HepG2 (cell line): Measurements from ENCODE around the gene CKS2. TPM values are rescaled to one million over a fixed set of nuclear protein-coding genes. Genes with fewer than 3 reads are reported as not detected.
A peak's percentile ranks its signal among the peaks of the same experiment; 100 is the strongest.

Experiments
- ATF7-NPFF ChIP-seq: sonication (generic); formaldehyde crosslinking; IDR thresholded peaks from 2 replicates; pipeline ENCODE4 v1.8.1; 2023; ENCODE audit warnings: mild to moderate bottlenecking, low read depth, missing genetic modification reagents, moderate library complexity
- CCDC6 ChIP-seq: sonication (generic); formaldehyde crosslinking; IDR thresholded peaks from 2 replicates; pipeline ENCODE4 v1.8.1; 2022; ENCODE audit warnings: mild to moderate bottlenecking, missing genetic modification reagents, moderate library complexity
- CHCHD3 ChIP-seq: sonication (generic); formaldehyde crosslinking; IDR thresholded peaks from 2 replicates; pipeline ENCODE4 v1.8.0; 2022; ENCODE audit warnings: mild to moderate bottlenecking, missing genetic modification reagents, moderate library complexity
- CSRNP2 ChIP-seq: sonication (generic); formaldehyde crosslinking; conservative IDR thresholded peaks from 2 replicates; pipeline ENCODE4 v1.8.0; 2022; ENCODE audit warnings: low read depth, missing genetic modification reagents
- FOXO4 ChIP-seq: sonication (generic); formaldehyde crosslinking; conservative IDR thresholded peaks from 2 replicates; pipeline ENCODE4 v1.8.1; 2023; ENCODE audit warnings: missing genetic modification reagents
- IKZF1 ChIP-seq: fragments of 450-650 bp; IDR thresholded peaks from 2 replicates; pipeline ENCODE4 v1.7.1; 2016
- MAZ ChIP-seq, 2 experiments: sonication (generic) in 1 of 2; formaldehyde crosslinking in 1 of 2; IDR thresholded peaks; 2 replicates each; pipeline versions ENCODE4 v1.5.0 to v1.6.1; 2012 to 2020; ENCODE audit warnings: low read depth in 2 of 2, mild to moderate bottlenecking in 2 of 2, borderline replicate concordance in 1 of 2, improper control_type of control experiment in 1 of 2, low read length in 1 of 2, missing genetic modification reagents in 1 of 2, moderate library complexity in 1 of 2
- PLSCR1 ChIP-seq: sonication (generic); formaldehyde crosslinking; IDR thresholded peaks from 2 replicates; pipeline ENCODE4 v1.5.0; 2020; ENCODE audit warnings: missing genetic modification reagents, mild to moderate bottlenecking, borderline replicate concordance
- RBM39 ChIP-seq: fragments of 200-400 bp; formaldehyde crosslinking; IDR thresholded peaks from one replicate; pipeline ENCODE4 v1.6.1; 2018; ENCODE audit warnings: antibody characterized with exemption, mild to moderate bottlenecking, low read depth, low read length; ENCODE audit not compliant: poor library complexity, severe bottlenecking
- REST ChIP-seq, 2 experiments: IDR thresholded peaks; 2 replicates each; pipeline ENCODE4 v1.6.1; 2011 to 2012; ENCODE audit warnings: low read length in 2 of 2, borderline replicate concordance in 1 of 2, low read depth in 1 of 2, mild to moderate bottlenecking in 1 of 2, moderate library complexity in 1 of 2
- SNAI1 ChIP-seq: sonication (generic); formaldehyde crosslinking; IDR thresholded peaks from 2 replicates; pipeline ENCODE4 v1.5.0; 2020; ENCODE audit warnings: mild to moderate bottlenecking, missing genetic modification reagents, borderline replicate concordance
- ZBTB34 ChIP-seq: sonication (generic); formaldehyde crosslinking; IDR thresholded peaks from 2 replicates; pipeline ENCODE4 v1.8.0; 2022; ENCODE audit warnings: mild to moderate bottlenecking, missing genetic modification reagents
- ZBTB37 ChIP-seq: sonication (generic); formaldehyde crosslinking; IDR thresholded peaks from 2 replicates; pipeline ENCODE4 v1.4.0; 2020; ENCODE audit warnings: mild to moderate bottlenecking, missing genetic modification reagents
- ZFP36L1 ChIP-seq: sonication (generic); formaldehyde crosslinking; IDR thresholded peaks from 2 replicates; pipeline ENCODE4 v1.8.0; 2022; ENCODE audit warnings: mild to moderate bottlenecking, missing genetic modification reagents, moderate library complexity
- ZNF747 ChIP-seq: sonication (generic); formaldehyde crosslinking; IDR thresholded peaks from 2 replicates; pipeline ENCODE4 v1.8.1; 2023; ENCODE audit warnings: missing genetic modification reagents, mild to moderate bottlenecking, borderline replicate concordance
- ZNF780A ChIP-seq: sonication (generic); formaldehyde crosslinking; IDR thresholded peaks from 2 replicates; pipeline ENCODE4 v1.8.0; 2022; ENCODE audit warnings: mild to moderate bottlenecking, missing genetic modification reagents, moderate library complexity
- polyA plus RNA-seq, 8 experiments: library from polyadenylated mRNA; depleted of rRNA in 3 of 8; stranded (reverse) in 7 of 8; unstranded in 1 of 8; fragments of >200 nt; fragmentation: Illumina TruSeq in 4 of 8; extraction: Trizol in 4 of 8; gene quantifications; 2 replicates each; pipeline versions ENCODE4 v1.2.1 to v1.2.3, GENCODE V29; 2011 to 2016; ENCODE audit warnings: low read depth in 4 of 8, missing spikeins in 1 of 8, mixed read lengths in 1 of 8; ENCODE audit not compliant: insufficient read depth in 1 of 8
- total RNA-seq, 5 experiments: library from RNA; depleted of rRNA; stranded (reverse); fragments of >200 nt; fragmentation: Illumina TruSeq; extraction: Trizol; gene quantifications; 2 replicates each; pipeline ENCODE4 v1.2.3, GENCODE V29; 2016; ENCODE audit warnings: low read depth in 1 of 5

Gene CKS2
- total and polyA plus RNA-seq, 2 of the 13 experiments (the other 11 are each of a cell fraction or from before 2014, with no cell fraction given): 251 to 317 TPM

- TF ChIP-seq FOXO4 (CRISPR knock-in tag) (0 out of 2 replicates have a peak, but pooled peaks have one; percentile 75), CSRNP2 (CRISPR knock-in tag) (0 out of 2 replicates have a peak, but pooled peaks have one; percentile 36), PLSCR1 (CRISPR knock-in tag) (no peak), SNAI1 (CRISPR knock-in tag) (no peak), ZFP36L1 (CRISPR knock-in tag) (no peak; the same call in 1 of the 2 replicates), ZNF747 (CRISPR knock-in tag) (0 out of 2 replicates have a peak, but pooled peaks have one; percentile 34), MAZ (IDR thresholded peaks at IDR 0.05; ENCODE audit: borderline replicate concordance, low read depth, low read length) (no peak), MAZ (CRISPR knock-in tag; IDR thresholded peaks at IDR 0.05; ENCODE audit: low read depth) (peak; percentile 56; the same call in 1 of the 2 replicates), ATF7-NPFF (CRISPR knock-in tag) (no peak), REST (IDR thresholded peaks at IDR 0.05; ENCODE audit: borderline replicate concordance in 1 of 2, low read depth in 1 of 2, low read length in 2 of 2) (no peak; a peak in 1 of 4 replicates), IKZF1 (no peak), CCDC6 (CRISPR knock-in tag) (no peak), CHCHD3 (CRISPR knock-in tag) (no peak), ZBTB37 (CRISPR knock-in tag) (no peak), ZBTB34 (peak; percentile 80), RBM39 (no peak), ZNF780A (CRISPR knock-in tag) (no peak)
Observed at GRCh38 chr9:89350988-89351557, 40.1 kb downstream of the CKS2 start (continued).
